ENCODE data around the gene MYRIP.

GRCh38 chr3:40291471-40291870, 482.1 kb downstream of the MYRIP start:
- TF ChIP-seq POLR2AphosphoS5 (IDR thresholded peaks at IDR 0.05; ENCODE audit: borderline replicate concordance, low read depth, low read length) (no peak), EZH2 (IDR thresholded peaks at IDR 0.05) (no peak)
